HepG2 (cell line): Measurements from ENCODE around the gene SPATA13. TPM values are rescaled to one million over a fixed set of nuclear protein-coding genes. Genes with fewer than 3 reads are reported as not detected.

Source experiments
- ADNP ChIP-seq: sonication (generic); formaldehyde crosslinking; IDR thresholded peaks from 2 replicates; pipeline ENCODE4 v1.4.0; 2020; ENCODE audit warnings: missing genetic modification reagents
- BORCS8-MEF2B ChIP-seq: sonication (generic); formaldehyde crosslinking; IDR thresholded peaks from 2 replicates; pipeline ENCODE4 v1.8.0; 2022; ENCODE audit warnings: mild to moderate bottlenecking, missing genetic modification reagents
- GTF2F1 ChIP-seq: fragments of 150-350 bp; IDR thresholded peaks from 2 replicates; pipeline ENCODE4 v1.6.1; 2014; ENCODE audit warnings: low read length
- IRX3 ChIP-seq: sonication (generic); formaldehyde crosslinking; IDR thresholded peaks from 2 replicates; pipeline ENCODE4 v1.8.1; 2023; ENCODE audit warnings: mild to moderate bottlenecking, low read depth, missing genetic modification reagents, borderline replicate concordance
- MAF1 ChIP-seq: sonication (generic); formaldehyde crosslinking; IDR thresholded peaks from 2 replicates; pipeline ENCODE4 v1.5.0; 2020; ENCODE audit warnings: missing genetic modification reagents, borderline replicate concordance
- MEIS2 ChIP-seq: sonication (generic); formaldehyde crosslinking; IDR thresholded peaks from 2 replicates; pipeline ENCODE4 v1.9.0; 2021; ENCODE audit warnings: mild to moderate bottlenecking, missing genetic modification reagents
- NCOR1 ChIP-seq: fragments of 200-600 bp; sonication (generic); IDR thresholded peaks from 2 replicates; pipeline ENCODE4 v1.7.0; 2017; ENCODE audit warnings: antibody characterized with exemption, low read length, borderline replicate concordance
- NKX3-1 ChIP-seq: sonication (generic); formaldehyde crosslinking; IDR thresholded peaks from 2 replicates; pipeline ENCODE4 v1.5.0; 2020; ENCODE audit warnings: missing genetic modification reagents
- PHF20 ChIP-seq: sonication (generic); formaldehyde crosslinking; IDR thresholded peaks from 2 replicates; pipeline ENCODE4 v1.5.0; 2020; ENCODE audit warnings: mild to moderate bottlenecking, missing genetic modification reagents
- SRSF4 ChIP-seq: fragments of 200-400 bp; formaldehyde crosslinking; IDR thresholded peaks from one replicate; pipeline ENCODE4 v1.6.1; 2018; ENCODE audit warnings: mild to moderate bottlenecking, low read depth, low read length, moderate library complexity; ENCODE audit not compliant: poor library complexity, severe bottlenecking
- STAT5B ChIP-seq: sonication (generic); formaldehyde crosslinking; IDR thresholded peaks from 2 replicates; pipeline ENCODE4 v1.4.0; 2020; ENCODE audit warnings: missing genetic modification reagents
- TCF7L2 ChIP-seq: IDR thresholded peaks from 2 replicates; pipeline ENCODE4 v1.6.1; 2011; ENCODE audit warnings: mild to moderate bottlenecking, low read depth, low read length, moderate library complexity
- TEAD2 ChIP-seq: sonication (generic); formaldehyde crosslinking; IDR thresholded peaks from 2 replicates; pipeline ENCODE4 v1.9.0; 2021; ENCODE audit warnings: missing genetic modification reagents
- XRCC5 ChIP-seq: fragments of 200-400 bp; formaldehyde crosslinking; optimal IDR thresholded peaks from 2 replicates; pipeline ENCODE3; 2017; ENCODE audit warnings: mild to moderate bottlenecking, low read length
- ZNF20 ChIP-seq: sonication (generic); formaldehyde crosslinking; IDR thresholded peaks from 2 replicates; pipeline ENCODE4 v1.4.0; 2020; ENCODE audit warnings: mild to moderate bottlenecking, moderate library complexity, missing genetic modification reagents
- ZNF234 ChIP-seq: sonication (generic); formaldehyde crosslinking; conservative IDR thresholded peaks from 2 replicates; pipeline ENCODE4 v1.5.1; 2020; ENCODE audit warnings: mild to moderate bottlenecking, missing genetic modification reagents
- ZNF7 ChIP-seq: IDR thresholded peaks from 2 replicates; pipeline ENCODE4 v1.6.1; 2016; ENCODE audit warnings: missing biosample characterization, missing genetic modification reagents
- ZNF720 ChIP-seq: sonication (generic); formaldehyde crosslinking; IDR thresholded peaks from 2 replicates; pipeline ENCODE4 v1.4.0; 2020; ENCODE audit warnings: missing genetic modification reagents
- polyA plus RNA-seq, 8 experiments: library from polyadenylated mRNA; depleted of rRNA in 3 of 8; stranded (reverse) in 7 of 8; unstranded in 1 of 8; fragments of >200 nt; fragmentation: Illumina TruSeq in 4 of 8; extraction: Trizol in 4 of 8; gene quantifications; 2 replicates each; pipeline versions ENCODE4 v1.2.1 to v1.2.3, GENCODE V29; 2011 to 2016; ENCODE audit warnings: low read depth in 4 of 8, missing spikeins in 1 of 8, mixed read lengths in 1 of 8; ENCODE audit not compliant: insufficient read depth in 1 of 8
- total RNA-seq, 5 experiments: library from RNA; depleted of rRNA; stranded (reverse); fragments of >200 nt; fragmentation: Illumina TruSeq; extraction: Trizol; gene quantifications; 2 replicates each; pipeline ENCODE4 v1.2.3, GENCODE V29; 2016; ENCODE audit warnings: low read depth in 1 of 5
- TF ChIP-seq, protein P1 (sequence below): sonication (generic); formaldehyde crosslinking; IDR thresholded peaks from 2 replicates; pipeline ENCODE4 v1.4.0; 2020; ENCODE audit warnings: missing genetic modification reagents
- TF ChIP-seq, protein P2 (sequence below): sonication (generic); formaldehyde crosslinking; IDR thresholded peaks from 2 replicates; pipeline ENCODE4 v1.5.0; 2020; ENCODE audit warnings: mild to moderate bottlenecking, missing genetic modification reagents
- TF ChIP-seq, protein P3 (sequence below): sonication (generic); formaldehyde crosslinking; IDR thresholded peaks from 2 replicates; pipeline ENCODE4 v1.4.0; 2020; ENCODE audit warnings: mild to moderate bottlenecking, missing genetic modification reagents
- TF ChIP-seq, protein P4 (sequence below): sonication (generic); formaldehyde crosslinking; IDR thresholded peaks from 2 replicates; pipeline ENCODE4 v1.4.0; 2020; ENCODE audit warnings: missing genetic modification reagents; ENCODE audit errors: not compliant biosample characterization
- TF ChIP-seq, protein P5 (sequence below): sonication (generic); formaldehyde crosslinking; IDR thresholded peaks from 2 replicates; pipeline ENCODE4 v1.8.0; 2022; ENCODE audit warnings: missing genetic modification reagents, mild to moderate bottlenecking, borderline replicate concordance

SPATA13 gene
- total and polyA plus RNA-seq, 2 of the 13 experiments (the other 11 are each of a cell fraction or from before 2014, with no cell fraction given), result 11.3 to 14.2 TPM

DNA sequence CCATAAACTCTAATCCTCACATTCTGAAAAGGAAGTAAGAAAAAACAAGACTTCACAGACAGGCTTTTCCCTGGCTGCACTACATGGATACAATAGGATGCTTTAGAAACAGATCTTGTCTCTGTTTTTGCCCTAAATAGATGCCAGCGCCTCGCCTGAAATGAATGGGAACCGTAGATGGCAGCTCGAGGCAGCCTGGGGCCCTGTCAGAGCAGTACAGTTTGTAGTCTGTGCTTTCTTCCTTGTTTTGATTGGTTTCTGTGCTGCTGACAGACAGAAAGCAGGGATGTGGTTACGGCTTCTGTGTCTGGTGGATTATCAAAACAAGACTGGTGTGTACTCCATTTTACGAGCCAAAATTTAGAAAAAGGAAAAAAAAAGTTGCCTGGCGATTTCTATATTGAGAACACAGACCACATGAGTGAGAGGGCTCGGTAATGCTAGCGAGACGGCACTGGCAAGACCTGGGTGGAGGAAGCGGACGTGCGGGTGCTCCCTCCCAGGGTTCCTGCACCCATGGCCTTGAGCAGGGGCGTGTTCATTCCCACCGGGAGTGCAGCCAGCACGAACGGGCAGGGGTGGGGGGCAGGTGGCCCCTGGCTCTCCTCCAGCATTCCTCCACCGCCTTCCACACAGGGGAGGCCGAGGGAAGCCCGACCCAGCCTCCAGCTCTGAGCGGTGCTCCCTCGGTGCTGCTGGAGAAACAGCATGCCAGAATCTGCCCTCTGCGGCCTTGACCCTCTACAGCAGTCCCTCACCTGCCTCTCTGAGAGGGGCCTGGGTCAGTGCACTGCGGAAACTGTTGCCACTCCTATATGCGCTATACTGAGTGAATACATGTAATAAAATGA is 111.3 kb downstream of the SPATA13 start (continued):
- TF ChIP-seq, protein P1, sequence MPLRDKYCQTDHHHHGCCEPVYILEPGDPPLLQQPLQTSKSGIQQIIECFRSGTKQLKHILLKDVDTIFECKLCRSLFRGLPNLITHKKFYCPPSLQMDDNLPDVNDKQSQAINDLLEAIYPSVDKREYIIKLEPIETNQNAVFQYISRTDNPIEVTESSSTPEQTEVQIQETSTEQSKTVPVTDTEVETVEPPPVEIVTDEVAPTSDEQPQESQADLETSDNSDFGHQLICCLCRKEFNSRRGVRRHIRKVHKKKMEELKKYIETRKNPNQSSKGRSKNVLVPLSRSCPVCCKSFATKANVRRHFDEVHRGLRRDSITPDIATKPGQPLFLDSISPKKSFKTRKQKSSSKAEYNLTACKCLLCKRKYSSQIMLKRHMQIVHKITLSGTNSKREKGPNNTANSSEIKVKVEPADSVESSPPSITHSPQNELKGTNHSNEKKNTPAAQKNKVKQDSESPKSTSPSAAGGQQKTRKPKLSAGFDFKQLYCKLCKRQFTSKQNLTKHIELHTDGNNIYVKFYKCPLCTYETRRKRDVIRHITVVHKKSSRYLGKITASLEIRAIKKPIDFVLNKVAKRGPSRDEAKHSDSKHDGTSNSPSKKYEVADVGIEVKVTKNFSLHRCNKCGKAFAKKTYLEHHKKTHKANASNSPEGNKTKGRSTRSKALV, result 0 out of 2 replicates have a peak, but pooled peaks have one; percentile 30
- TF ChIP-seq ZNF20, result no peak
- no peak for TF ChIP-seq ZNF234 (CRISPR knock-in tag)
- no peak for TF ChIP-seq ZNF720 (CRISPR knock-in tag)
- TF ChIP-seq ZNF7, result no peak
- TF ChIP-seq, protein P2, sequence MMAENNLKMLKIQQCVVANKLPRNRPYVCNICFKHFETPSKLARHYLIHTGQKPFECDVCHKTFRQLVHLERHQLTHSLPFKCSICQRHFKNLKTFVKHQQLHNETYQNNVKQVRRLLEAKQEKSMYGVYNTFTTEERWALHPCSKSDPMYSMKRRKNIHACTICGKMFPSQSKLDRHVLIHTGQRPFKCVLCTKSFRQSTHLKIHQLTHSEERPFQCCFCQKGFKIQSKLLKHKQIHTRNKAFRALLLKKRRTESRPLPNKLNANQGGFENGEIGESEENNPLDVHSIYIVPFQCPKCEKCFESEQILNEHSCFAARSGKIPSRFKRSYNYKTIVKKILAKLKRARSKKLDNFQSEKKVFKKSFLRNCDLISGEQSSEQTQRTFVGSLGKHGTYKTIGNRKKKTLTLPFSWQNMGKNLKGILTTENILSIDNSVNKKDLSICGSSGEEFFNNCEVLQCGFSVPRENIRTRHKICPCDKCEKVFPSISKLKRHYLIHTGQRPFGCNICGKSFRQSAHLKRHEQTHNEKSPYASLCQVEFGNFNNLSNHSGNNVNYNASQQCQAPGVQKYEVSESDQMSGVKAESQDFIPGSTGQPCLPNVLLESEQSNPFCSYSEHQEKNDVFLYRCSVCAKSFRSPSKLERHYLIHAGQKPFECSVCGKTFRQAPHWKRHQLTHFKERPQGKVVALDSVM, result peak; percentile 95
- TF ChIP-seq STAT5B (CRISPR knock-in tag), result no peak
- TF ChIP-seq ADNP (CRISPR knock-in tag), result no peak
- no peak for TF ChIP-seq NKX3-1 (CRISPR knock-in tag)
- TF ChIP-seq TCF7L2, result no peak
- TF ChIP-seq PHF20 (CRISPR knock-in tag), result no peak
- TF ChIP-seq SRSF4, result no peak
- TF ChIP-seq IRX3 (CRISPR knock-in tag), result no peak
- TF ChIP-seq, protein P3, sequence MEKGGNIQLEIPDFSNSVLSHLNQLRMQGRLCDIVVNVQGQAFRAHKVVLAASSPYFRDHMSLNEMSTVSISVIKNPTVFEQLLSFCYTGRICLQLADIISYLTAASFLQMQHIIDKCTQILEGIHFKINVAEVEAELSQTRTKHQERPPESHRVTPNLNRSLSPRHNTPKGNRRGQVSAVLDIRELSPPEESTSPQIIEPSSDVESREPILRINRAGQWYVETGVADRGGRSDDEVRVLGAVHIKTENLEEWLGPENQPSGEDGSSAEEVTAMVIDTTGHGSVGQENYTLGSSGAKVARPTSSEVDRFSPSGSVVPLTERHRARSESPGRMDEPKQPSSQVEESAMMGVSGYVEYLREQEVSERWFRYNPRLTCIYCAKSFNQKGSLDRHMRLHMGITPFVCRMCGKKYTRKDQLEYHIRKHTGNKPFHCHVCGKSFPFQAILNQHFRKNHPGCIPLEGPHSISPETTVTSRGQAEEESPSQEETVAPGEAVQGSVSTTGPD (CRISPR knock-in tag), result no peak
- no peak for TF ChIP-seq MAF1 (CRISPR knock-in tag)
- TF ChIP-seq BORCS8-MEF2B (CRISPR knock-in tag), result peak; percentile 65
- peak; percentile 24; the same call in 1 of the 2 replicates for TF ChIP-seq NCOR1
- TF ChIP-seq, protein P4, sequence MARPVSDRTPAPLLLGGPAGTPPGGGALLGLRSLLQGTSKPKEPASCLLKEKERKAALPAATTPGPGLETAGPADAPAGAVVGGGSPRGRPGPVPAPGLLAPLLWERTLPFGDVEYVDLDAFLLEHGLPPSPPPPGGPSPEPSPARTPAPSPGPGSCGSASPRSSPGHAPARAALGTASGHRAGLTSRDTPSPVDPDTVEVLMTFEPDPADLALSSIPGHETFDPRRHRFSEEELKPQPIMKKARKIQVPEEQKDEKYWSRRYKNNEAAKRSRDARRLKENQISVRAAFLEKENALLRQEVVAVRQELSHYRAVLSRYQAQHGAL (CRISPR knock-in tag), result no peak
- TF ChIP-seq XRCC5, result no peak
- 0 out of 2 replicates have a peak, but pooled peaks have one; percentile 24 for TF ChIP-seq MEIS2 (CRISPR knock-in tag)
- TF ChIP-seq, protein P5, sequence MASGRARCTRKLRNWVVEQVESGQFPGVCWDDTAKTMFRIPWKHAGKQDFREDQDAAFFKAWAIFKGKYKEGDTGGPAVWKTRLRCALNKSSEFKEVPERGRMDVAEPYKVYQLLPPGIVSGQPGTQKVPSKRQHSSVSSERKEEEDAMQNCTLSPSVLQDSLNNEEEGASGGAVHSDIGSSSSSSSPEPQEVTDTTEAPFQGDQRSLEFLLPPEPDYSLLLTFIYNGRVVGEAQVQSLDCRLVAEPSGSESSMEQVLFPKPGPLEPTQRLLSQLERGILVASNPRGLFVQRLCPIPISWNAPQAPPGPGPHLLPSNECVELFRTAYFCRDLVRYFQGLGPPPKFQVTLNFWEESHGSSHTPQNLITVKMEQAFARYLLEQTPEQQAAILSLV (CRISPR knock-in tag), result no peak
- TF ChIP-seq TEAD2 (CRISPR knock-in tag), result no peak
- no peak for TF ChIP-seq GTF2F1
